H9 (cell line): ENCODE results near the gene ZNF804A. TPM values are rescaled to one million over a fixed set of nuclear protein-coding genes. Genes with fewer than 3 reads are reported as not detected.

Experiments
- DNase-seq: peaks from one replicate; pipeline ENCODE4 v3.0.0-alpha.2; 2017
- H2AFZ ChIP-seq: one replicate; pipeline ENCODE4 v1.6.1; 2013; ENCODE audit warnings: mild to moderate bottlenecking, low read length, control low read depth, moderate library complexity
- H2AK5ac ChIP-seq: 2 replicates; pipeline ENCODE4 v1.6.1; 2013; ENCODE audit warnings: low read length, control low read depth, mixed read lengths; ENCODE audit not compliant: insufficient read length
- H2BK120ac ChIP-seq: one replicate; pipeline ENCODE4 v1.6.1; 2013; ENCODE audit warnings: low read depth, mild to moderate bottlenecking, low read length, control low read depth, inconsistent platforms; ENCODE audit not compliant: poor library complexity, severe bottlenecking
- H2BK12ac ChIP-seq: 2 replicates; pipeline ENCODE4 v1.6.1; 2013; ENCODE audit warnings: low read length, control low read depth, mixed read lengths, low read depth; ENCODE audit not compliant: insufficient read length
- H2BK15ac ChIP-seq: 2 replicates; pipeline ENCODE4 v1.6.1; 2013; ENCODE audit warnings: low read depth, low read length, control low read depth
- H2BK20ac ChIP-seq: one replicate; pipeline ENCODE4 v1.6.1; 2013; ENCODE audit warnings: low read depth, mild to moderate bottlenecking, low read length, control low read depth, inconsistent platforms; ENCODE audit not compliant: poor library complexity, severe bottlenecking
- H2BK5ac ChIP-seq: 2 replicates; pipeline ENCODE4 v1.6.1; 2013; ENCODE audit warnings: low read length, control low read depth, mixed read lengths; ENCODE audit not compliant: insufficient read length
- H3K14ac ChIP-seq: 2 replicates; pipeline ENCODE4 v1.6.1; 2013; ENCODE audit warnings: low read length, control low read depth; ENCODE audit not compliant: insufficient read depth
- H3K18ac ChIP-seq: 2 replicates; pipeline ENCODE4 v1.6.1; 2013; ENCODE audit warnings: low read depth, mild to moderate bottlenecking, mixed read lengths, low read length, control low read depth; ENCODE audit not compliant: insufficient read length
- H3K23ac ChIP-seq: 2 replicates; pipeline ENCODE4 v1.6.1; 2013; ENCODE audit warnings: low read length, control low read depth, mixed read lengths, low read depth; ENCODE audit not compliant: insufficient read length
- H3K23me2 ChIP-seq: 2 replicates; pipeline ENCODE4 v1.6.1; 2013; ENCODE audit warnings: low read depth, mild to moderate bottlenecking, mixed read lengths, low read length, control low read depth; ENCODE audit not compliant: insufficient read length, poor library complexity, severe bottlenecking
- H3K27ac ChIP-seq: 2 replicates; pipeline ENCODE4 v1.5.1; 2013; ENCODE audit warnings: low read length, control low read depth, mixed read lengths, low read depth; ENCODE audit not compliant: insufficient read length
- H3K27me3 ChIP-seq: 2 replicates; pipeline ENCODE4 v1.6.1; 2013; ENCODE audit warnings: low read length, control low read depth, inconsistent platforms; ENCODE audit not compliant: insufficient read depth
- H3K4ac ChIP-seq: 2 replicates; pipeline ENCODE4 v1.6.1; 2013; ENCODE audit warnings: low read depth, mild to moderate bottlenecking, control low read depth, inconsistent platforms, low read length, moderate library complexity
- H3K4me1 ChIP-seq: 2 replicates; pipeline ENCODE4 v1.6.1; 2013; ENCODE audit warnings: low read length, control low read depth, inconsistent platforms; ENCODE audit not compliant: insufficient read depth
- H3K4me2 ChIP-seq: 2 replicates; pipeline ENCODE4 v1.6.1; 2013; ENCODE audit warnings: low read length, control low read depth, mixed read lengths; ENCODE audit not compliant: insufficient read length, insufficient read depth
- H3K56ac ChIP-seq: 2 replicates; pipeline ENCODE4 v1.6.1; 2013; ENCODE audit warnings: low read depth, mild to moderate bottlenecking, mixed read lengths, low read length, control low read depth; ENCODE audit not compliant: insufficient read length
- H3K79me1 ChIP-seq: 2 replicates; pipeline ENCODE4 v1.6.1; 2013; ENCODE audit warnings: low read depth, mild to moderate bottlenecking, moderate library complexity, low read length, control low read depth, inconsistent platforms; ENCODE audit not compliant: insufficient read depth, poor library complexity, severe bottlenecking
- H3K79me2 ChIP-seq: 2 replicates; pipeline ENCODE4 v1.6.1; 2013; ENCODE audit warnings: low read length, control low read depth, inconsistent platforms; ENCODE audit not compliant: insufficient read depth
- H3K9ac ChIP-seq: 2 replicates; pipeline ENCODE4 v1.6.1; 2013; ENCODE audit warnings: low read length, control low read depth, mixed read lengths; ENCODE audit not compliant: insufficient read length; ENCODE audit errors: extremely low read depth
- H3K9me3 ChIP-seq: one replicate; pipeline ENCODE4 v1.6.1; 2013; ENCODE audit warnings: low read depth, low read length, inconsistent platforms; ENCODE audit not compliant: control insufficient read depth
- H3T11ph ChIP-seq: one replicate; pipeline ENCODE4 v1.6.1; 2013; ENCODE audit warnings: mild to moderate bottlenecking, low read length, control low read depth, inconsistent platforms
- H4K20me1 ChIP-seq: one replicate; pipeline ENCODE4 v1.6.1; 2013; ENCODE audit not compliant: control insufficient read depth, insufficient read length, insufficient read depth
- H4K5ac ChIP-seq: 2 replicates; pipeline ENCODE4 v1.6.1; 2013; ENCODE audit warnings: low read depth, mild to moderate bottlenecking, mixed read lengths, low read length, control low read depth; ENCODE audit not compliant: insufficient read length
- H4K8ac ChIP-seq: replicated peaks from 2 replicates; pipeline ENCODE4 v1.6.1; 2013; ENCODE audit warnings: low read length, control low read depth, mixed read lengths, low read depth; ENCODE audit not compliant: insufficient read length
- H4K91ac ChIP-seq: 2 replicates; pipeline ENCODE4 v1.6.1; 2013; ENCODE audit warnings: low read depth, mild to moderate bottlenecking, moderate library complexity, mixed read lengths, low read length, control low read depth; ENCODE audit not compliant: insufficient read length
- H3K27ac Mint-ChIP-seq, 3 experiments: 2 replicates in 2 of 3; 3 replicates in 1 of 3; pipeline ENCODE4 v1.8.0; 2020 to 2021; ENCODE audit warnings: mixed read lengths in 3 of 3, mild to moderate bottlenecking in 1 of 3, moderate library complexity in 1 of 3
- H3K27me3 Mint-ChIP-seq: 2 replicates; pipeline ENCODE4 v1.8.0; 2021; ENCODE audit warnings: low read depth, mild to moderate bottlenecking, moderate library complexity, mixed read lengths
- H3K36me3 Mint-ChIP-seq, 3 experiments: 2 replicates in 2 of 3; 3 replicates in 1 of 3; pipeline ENCODE4 v1.8.0; 2020 to 2021; ENCODE audit warnings: low read depth in 3 of 3, mixed read lengths in 3 of 3; ENCODE audit not compliant: insufficient read depth in 1 of 3
- H3K4me1 Mint-ChIP-seq, 2 experiments: 2 replicates each; pipeline ENCODE4 v1.8.0; 2020; ENCODE audit warnings: mixed read lengths in 2 of 2
- H3K4me3 Mint-ChIP-seq, 2 experiments: 2 replicates in 1 of 2; 3 replicates in 1 of 2; pipeline ENCODE4 v1.8.0; 2020 to 2021; ENCODE audit warnings: mild to moderate bottlenecking in 2 of 2, mixed read lengths in 2 of 2, moderate library complexity in 1 of 2
- H3K9me3 Mint-ChIP-seq, 2 experiments: 2 replicates in 1 of 2; 3 replicates in 1 of 2; pipeline ENCODE4 v1.8.0; 2020; ENCODE audit warnings: mild to moderate bottlenecking in 2 of 2, mixed read lengths in 2 of 2, moderate library complexity in 1 of 2
- WGBS: extraction: QIAGEN DNeasy Blood & Tissue Kit; methylation state at CpG from one replicate; pipeline ENCODE4 v1.1.7; 2013; ENCODE audit warnings: missing lambda C conversion rate, low lambda C conversion rate, mixed read lengths; ENCODE audit not compliant: insufficient read length; ENCODE audit errors: extremely low coverage; 5-methylcytosine and 5-hydroxymethylcytosine counted together
- total RNA-seq: library from RNA; stranded (reverse); gene quantifications from 2 replicates; pipeline ENCODE4 v1.2.1, GENCODE V29; 2021
- TF ChIP-seq, protein P1 (sequence below): fragments of 200-600 bp; sonication (generic); conservative IDR thresholded peaks from 3 replicates; pipeline ENCODE4 v1.8.0; 2021; ENCODE audit warnings: antibody characterized with exemption, mild to moderate bottlenecking

ZNF804A gene
- total RNA-seq, 1 experiment from 2014 or later: not detected

DNA sequence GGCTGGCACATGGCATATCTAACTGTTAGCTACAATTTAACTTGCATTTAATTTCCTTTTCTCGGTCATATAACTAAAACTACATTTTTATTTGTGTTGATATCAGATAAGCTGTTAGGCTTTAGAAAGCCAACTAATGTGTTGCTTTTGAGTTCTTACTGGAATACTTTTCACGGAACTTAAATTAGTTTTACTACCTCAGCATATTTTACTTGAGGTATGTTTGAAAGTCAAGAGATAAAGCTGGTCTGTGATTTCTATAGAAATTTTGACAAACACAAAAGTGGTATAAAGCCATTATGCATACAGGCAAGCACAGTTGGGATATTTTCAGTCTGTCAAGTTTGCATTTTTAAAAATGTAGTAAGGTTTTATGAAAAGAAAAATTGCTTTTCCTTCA lies 162.6 kb downstream of the ZNF804A start:
- DNase-seq: no peak
- Histone ChIP-seq H3T11ph (no peak overlapping the region), H3K27me3 (no peaks in the 10 kb centered on the region), H3K4me2 (no peak overlapping the region), H3K18ac (no peak overlapping the region), H4K5ac (no peak overlapping the region), H2BK20ac (no peak overlapping the region), H3K79me2 (no peaks in the 10 kb centered on the region), H3K14ac (no peak overlapping the region), H4K8ac (no peak overlapping the region), H2BK15ac (no peak overlapping the region), H3K23me2 (no peaks in the 10 kb centered on the region), H4K20me1 (no peaks in the 10 kb centered on the region), H3K79me1 (no peaks in the 10 kb centered on the region), H2BK120ac (no peak overlapping the region), H3K23ac (no peak overlapping the region), H2AK5ac (no peak overlapping the region), H3K56ac (no peak overlapping the region), H4K91ac (no peak overlapping the region), H2AFZ (no peak overlapping the region), H3K27ac (no peak overlapping the region), H2BK5ac (no peak overlapping the region), H3K4me1 (no peaks in the 10 kb centered on the region; the same call in 1 of the 2 replicates), H3K9ac (no peak overlapping the region), H2BK12ac (no peak overlapping the region), H3K4ac (no peak overlapping the region), H3K9me3 (no peaks in the 10 kb centered on the region)
- Mint-ChIP-seq H3K4me3 (no peak overlapping the region), H3K9me3 (no peaks in the 10 kb centered on the region; a peak in 3 of 5 replicates), H3K27ac (no peak overlapping the region), H3K27me3 (no peaks in the 10 kb centered on the region; the same call in 1 of the 2 replicates), H3K36me3 (no peaks in the 10 kb centered on the region; a peak in 2 of 7 replicates), H3K4me1 (peaks cover 4 to 7% of the 10 kb centered on the region in 2 experiments)
- no CpG with 5 or more reads among the region's 2 CpGs for WGBS
- TF ChIP-seq, protein P1, sequence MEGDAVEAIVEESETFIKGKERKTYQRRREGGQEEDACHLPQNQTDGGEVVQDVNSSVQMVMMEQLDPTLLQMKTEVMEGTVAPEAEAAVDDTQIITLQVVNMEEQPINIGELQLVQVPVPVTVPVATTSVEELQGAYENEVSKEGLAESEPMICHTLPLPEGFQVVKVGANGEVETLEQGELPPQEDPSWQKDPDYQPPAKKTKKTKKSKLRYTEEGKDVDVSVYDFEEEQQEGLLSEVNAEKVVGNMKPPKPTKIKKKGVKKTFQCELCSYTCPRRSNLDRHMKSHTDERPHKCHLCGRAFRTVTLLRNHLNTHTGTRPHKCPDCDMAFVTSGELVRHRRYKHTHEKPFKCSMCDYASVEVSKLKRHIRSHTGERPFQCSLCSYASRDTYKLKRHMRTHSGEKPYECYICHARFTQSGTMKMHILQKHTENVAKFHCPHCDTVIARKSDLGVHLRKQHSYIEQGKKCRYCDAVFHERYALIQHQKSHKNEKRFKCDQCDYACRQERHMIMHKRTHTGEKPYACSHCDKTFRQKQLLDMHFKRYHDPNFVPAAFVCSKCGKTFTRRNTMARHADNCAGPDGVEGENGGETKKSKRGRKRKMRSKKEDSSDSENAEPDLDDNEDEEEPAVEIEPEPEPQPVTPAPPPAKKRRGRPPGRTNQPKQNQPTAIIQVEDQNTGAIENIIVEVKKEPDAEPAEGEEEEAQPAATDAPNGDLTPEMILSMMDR: no peak
